Stimulated activated CD8-positive, alpha-beta memory T cell treated with anti-CD3 and anti-CD28 coated beads, Interleukin-15, amount 100 ng/mL, for 4 hours (primary cell): Measurements from ENCODE around the gene NTM.

Source experiments
- DNase-seq, 2 donors: peaks; one replicate each; pipeline ENCODE4 v3.0.0-alpha.2; 2020; ENCODE audit warnings: low read depth in 2 of 2

The NTM gene

DNA sequence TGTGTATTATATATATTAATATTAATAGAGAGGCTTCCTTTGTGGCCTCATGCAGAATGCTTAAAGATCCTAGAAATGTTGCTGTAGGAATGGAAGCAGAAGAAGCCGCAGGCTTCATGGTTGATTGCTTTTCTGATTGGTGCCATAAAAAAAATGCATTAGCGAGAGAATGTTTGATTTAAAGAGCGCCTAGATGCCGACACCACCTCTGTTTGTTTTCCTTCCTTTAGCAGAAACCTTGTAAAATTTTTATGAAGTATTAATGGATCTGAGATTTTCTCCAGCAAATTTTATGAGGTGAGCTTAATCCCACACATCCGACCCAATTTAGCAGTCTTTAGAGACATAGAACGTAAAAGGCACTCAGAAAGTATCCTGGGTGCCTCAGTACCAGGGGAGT is 587.5 kb downstream of the NTM start:
- no peak for DNase-seq

DNA sequence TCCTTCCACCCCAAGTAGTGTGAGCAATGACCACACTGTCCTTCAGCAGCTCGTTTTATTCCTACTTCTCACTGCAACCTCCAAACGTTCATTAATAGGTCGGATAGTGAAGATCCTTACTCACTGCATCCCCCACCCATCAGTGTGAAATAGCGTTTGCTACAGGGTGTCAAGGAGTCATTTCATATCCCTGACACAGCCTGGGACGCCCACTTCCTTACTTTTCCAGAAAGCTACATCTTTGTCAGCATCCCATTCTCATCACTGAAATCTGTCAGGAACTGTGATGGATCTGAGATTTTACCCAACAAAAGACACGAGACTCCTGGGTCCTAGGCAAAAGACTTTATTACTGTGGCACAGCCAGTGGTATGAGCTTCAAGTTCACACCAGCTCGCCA is 592.4 kb downstream of the NTM start:
- DNase-seq = no peak

DNA sequence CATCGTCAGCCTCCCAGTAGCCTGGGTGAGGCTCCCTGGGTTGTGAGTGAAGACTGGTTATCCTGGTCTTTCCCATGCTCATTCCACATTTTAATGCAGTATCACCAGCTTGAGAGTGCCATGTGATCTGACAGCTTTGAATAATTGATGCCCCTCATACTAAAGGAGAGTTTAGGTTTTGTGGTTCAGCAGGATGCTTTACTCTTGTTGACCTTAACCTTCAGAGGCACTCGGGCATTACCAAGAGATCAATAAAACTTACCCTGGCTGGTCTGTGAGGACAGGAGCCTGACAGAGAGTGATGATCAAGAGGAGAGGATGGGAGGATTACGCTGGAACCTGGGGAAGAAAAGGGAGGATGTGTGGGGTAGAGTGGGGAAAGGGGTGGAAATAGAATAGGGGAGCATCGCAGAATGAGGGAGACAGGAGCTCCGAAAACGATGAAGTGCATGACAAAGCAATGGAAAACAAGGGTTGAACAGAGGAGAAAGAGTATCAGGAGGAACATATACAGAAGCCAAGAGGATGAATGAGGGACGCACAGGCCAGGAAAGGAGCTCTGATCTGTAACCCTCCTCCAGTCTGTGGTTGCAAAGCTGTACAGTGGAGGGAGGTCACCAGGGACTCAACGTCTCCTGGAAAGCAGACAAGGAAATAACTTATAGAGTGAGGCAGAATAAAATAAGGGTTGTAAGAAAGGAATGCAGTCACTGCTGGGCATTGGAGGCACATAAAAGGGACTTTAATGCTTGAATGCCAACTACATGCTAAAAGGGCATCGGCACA is 594.5 kb downstream of the NTM start:
- DNase-seq = no peak

DNA sequence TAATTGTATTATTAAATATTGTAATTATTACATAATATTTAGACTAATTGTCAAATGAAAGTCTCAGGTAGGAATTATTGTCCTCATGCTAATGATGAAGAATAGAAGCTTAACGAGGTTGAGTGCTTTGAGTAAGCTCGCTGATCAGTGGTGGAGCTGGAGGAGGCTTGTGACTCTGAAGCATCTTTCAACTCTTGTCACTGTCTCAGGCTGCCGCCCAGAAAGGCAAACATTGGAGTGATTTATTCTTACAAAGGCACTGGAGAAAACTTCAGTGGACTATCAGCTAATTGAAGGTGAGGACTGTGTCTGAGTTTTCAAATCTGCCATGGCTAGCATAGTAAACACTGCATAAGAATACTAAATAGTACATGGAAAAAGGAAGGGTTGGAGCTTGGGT is 595.1 kb downstream of the NTM start:
- no peak for DNase-seq

DNA sequence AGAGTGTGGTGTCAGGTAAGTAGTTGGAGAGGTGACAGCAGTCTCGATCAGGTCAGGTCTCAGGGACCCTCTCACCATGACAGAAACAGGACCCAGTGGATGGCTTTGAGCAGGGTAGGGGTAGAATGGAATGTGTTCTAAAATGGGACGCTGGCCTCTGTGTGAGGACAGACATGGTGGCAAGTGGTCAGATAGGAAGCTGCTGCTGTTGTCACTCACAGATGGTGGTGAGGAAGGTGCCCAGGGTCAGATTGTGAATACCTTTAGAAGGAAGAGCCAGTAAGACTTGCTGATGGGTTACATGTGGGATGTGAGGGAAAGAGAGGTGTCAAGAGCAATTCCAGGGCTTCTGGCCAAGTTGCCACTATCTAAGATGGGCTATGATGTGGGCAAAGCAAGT is 596.3 kb downstream of the NTM start:
- no peak for DNase-seq

DNA sequence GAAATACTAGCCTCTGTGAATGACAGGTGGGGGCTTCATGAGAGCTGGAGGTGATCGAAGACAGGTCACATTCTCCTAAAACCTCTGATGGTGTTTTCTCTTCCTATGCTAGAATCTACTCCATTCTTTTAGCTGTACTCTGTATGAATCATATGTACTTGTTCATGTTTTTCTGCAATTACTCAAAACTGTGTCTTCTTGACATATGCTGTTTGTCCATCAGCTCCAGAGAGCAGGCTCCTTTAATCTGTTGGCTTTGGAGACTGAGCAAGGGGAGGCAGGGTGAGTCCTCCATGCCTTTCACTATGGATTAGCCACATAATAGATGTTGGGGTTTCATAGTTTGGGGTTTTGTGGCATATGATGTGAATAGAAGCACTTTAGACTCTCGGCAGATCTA is 598.8 kb downstream of the NTM start:
- DNase-seq = no peak

DNA sequence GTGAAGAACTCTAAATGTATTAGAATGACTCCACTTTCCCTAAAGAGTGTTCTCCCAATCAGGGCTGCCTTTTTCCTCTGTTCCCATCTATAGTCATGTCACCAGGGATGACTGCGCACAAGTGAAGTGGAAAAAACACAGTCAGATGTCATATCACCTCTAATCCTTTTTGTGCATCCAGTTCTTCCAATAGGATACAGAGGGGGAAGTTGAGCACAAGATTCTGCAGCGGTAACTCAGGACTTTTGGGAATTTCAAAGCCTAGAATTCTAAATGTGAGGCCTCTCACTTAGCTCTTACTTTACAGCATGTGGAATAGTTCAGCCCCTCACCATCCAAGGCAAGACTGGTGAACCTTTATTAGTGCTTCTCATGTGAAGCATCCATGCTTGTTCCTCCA is 602.6 kb downstream of the NTM start:
- no peak for DNase-seq

DNA sequence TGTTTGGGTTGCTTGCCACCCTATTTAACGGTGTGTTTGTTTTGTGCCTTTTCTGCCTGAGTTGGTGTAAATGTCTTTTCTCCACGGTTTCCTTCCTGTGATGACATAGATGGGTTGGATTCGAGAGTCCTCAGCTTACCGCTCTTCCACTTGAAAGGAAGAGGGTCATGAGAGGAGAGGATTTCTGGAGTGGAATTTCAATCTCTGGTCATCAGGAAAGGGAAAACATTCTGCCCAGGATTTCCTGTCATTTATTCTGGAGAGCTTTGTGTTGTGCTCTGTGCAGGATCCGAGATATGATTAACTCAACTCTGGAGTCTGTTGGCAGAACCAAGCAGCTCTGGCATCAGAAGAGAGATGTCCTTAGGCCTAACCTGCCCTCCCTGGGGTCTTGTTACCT is 605.2 kb downstream of the NTM start:
- no peak for DNase-seq

DNA sequence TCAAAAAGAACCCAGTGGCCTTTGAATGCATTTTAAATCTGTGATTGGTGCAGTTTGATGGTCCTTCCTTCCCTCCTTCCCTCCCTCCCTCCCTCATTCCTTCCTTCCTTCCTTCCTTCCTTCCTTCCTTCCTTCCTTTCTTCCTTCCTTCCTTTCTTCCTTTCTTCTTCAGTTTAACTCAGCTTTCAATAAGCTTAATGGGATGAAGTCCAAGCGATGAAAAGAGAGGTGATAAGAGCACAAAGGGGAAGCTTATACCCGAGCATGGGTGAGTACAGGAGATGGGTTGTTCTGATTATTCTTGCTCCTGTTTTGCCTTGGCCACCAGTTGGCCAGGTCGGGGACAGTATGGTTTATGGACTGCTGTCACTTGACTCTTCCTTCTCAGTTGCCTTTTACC is 605.6 kb downstream of the NTM start:
- DNase-seq = no peak

DNA sequence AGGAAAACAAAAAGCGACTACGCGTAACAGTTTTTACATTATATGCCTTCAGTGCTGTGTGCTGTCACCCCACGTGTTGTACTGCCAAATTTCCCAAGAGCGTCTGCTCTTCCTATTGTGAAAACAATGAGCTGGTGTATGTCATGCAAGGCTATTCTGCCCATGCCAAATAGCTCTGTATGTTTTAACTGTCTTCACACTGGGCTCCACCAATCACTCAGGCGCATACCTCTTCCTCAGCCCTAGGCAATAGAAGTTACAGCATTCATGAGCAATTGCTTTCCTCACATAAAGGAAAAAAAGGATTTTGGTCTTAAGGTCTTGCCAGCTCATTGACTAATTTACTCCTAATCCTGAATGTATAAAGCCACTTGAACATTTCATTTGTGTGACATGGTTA is 606.8 kb downstream of the NTM start:
- DNase-seq = no peak

DNA sequence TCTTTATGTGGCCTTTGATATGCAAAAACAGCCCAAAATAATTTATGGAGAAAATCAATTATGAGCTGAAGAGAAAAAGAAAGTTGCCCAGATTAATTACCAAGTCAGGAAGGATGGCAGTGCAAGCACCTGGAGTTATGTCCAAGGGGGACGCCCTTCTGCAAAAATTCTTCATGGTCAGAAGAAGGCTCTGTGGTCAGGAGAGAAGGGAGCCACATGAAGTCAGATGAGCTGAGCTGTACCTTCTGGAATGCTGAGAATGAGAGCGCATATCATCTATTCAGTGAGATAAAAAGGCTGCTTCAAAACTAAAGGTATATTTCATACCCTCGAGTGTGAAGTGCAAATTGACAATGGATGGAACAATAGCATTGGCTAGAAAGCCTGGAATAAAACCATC is 607.4 kb downstream of the NTM start:
- no peak for DNase-seq

DNA sequence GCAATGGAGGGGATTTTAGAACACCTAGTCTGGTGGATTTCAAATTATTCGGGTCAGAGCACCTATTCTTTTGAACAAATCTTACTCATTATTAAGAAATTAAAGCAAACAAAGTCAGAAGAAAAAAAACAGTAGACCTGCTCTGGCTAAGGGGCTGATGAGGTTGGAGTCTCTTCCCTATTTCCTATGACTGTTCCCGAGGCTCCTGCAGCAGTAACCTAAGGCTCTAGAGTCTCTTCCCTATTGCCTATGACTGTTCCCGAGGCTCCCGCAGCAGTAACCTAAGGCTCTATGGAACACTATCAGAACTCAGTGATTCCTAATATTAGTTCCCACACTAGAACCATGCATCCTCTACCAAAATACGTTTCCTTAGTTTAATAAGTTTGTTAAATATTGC is 607.9 kb downstream of the NTM start:
- no peak for DNase-seq

DNA sequence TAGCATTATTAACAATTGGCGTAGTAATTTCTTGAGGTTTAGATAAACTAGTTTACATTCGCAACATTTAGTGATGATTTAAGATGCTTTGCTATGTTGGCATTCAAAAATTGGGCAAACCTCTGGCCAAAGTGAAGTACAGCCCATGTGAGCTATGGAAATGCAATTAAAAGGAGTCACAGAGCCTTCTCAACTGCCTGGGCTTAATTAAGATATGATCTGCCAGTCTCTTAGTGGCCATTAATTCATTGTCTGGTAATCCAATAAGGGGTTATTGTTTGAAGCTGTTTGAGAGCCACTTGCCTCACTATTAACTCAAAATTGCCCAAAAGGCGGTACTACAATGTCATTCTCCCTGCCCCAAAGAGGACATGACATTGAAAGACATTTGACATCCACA is 608.9 kb downstream of the NTM start:
- DNase-seq = no peak

DNA sequence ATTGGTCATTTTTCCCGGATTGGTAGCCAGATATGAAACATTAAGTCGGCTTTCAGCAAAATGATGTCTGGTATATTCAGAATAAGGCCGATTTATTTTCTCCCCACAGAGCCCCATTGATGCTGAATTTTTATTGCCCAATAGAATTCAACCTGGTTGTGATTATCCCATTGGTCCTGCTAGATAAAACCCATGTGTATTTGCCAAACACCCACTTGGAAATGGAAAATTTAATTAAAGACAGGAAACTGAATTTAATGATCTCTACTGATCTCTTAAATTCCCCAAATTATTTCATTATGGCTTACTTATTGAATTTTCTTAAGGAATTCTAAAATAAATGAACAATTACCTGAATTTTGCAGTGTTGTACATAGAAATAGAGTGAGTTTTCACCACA is 609.8 kb downstream of the NTM start:
- no peak for DNase-seq

DNA sequence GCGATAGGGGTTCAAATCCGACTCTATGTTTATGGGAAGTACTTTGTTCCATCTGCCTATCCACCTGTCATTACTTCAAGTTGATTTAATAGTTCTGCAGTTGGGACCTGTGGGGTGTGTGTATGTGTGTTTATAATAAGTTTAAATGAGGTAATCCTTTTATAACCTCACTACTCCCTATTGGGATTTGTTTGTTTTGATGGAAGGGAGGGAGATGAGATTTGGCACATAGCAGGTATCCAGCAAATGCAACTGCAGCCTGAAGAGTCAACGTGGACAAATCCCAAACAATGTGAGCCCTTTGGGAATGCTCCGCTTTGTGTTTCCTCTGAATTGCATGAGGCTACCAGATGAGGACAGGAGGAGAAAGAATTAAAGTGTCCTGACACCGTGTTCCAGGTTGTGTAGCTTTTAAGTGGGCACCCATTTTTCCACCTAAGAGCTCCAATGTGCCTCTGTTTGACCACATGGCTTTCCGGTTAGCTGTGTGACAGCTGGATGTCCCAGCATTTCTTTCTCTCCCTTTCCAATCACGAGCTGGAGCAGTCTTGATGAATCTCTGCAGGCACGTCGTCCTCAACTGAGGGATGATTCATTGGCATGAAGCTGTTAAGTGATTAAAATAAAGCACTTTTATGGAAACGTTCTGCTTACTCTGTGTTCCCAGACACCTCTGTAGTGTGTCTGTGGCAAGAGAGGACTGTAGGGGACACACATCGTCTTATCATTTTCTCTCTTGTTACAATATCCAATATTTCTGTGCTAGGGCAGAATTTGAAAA is 610.7 kb downstream of the NTM start:
- no peak for DNase-seq

DNA sequence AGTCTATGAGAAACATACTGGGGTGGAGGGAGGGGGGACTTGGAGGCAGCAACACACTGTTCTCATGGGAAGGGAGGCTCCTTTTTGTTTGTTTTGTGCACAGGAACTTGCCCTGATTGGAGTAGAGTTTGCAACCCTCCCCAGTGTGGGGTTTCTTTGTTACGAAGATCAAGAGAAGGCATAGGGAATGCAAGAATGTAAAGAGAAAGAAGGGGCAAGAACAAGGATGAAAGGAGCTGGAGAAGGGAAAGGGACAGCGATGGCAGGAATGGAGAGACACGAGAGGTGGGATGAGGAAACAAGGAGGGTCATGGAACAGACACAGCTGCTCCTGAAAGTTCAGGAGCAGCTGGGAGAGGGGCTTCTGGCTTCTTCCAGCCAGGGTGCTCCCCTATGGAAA is 611.7 kb downstream of the NTM start:
- no peak for DNase-seq

DNA sequence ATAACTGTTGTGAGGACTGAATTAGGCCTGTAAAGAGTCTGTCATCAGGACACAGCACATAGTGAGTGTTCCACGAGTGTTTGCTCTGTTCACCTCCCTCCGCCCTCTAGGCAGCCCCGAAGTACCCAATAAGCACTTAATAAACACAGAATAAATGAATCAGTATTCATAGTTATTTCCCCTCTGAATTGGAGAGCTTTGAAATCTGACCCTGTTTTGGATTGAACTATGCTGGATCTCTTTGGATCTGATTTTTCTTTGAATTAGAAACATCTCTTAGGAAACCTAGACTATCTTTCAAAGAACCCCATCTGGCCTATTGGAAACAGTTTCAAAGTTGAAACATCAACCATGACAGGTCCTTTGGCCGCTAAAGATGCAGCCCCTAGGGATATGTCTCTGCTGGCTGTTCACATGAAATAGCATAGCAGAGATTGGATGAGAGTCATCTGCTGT is 615.5 kb downstream of the NTM start:
- no peak for DNase-seq

DNA sequence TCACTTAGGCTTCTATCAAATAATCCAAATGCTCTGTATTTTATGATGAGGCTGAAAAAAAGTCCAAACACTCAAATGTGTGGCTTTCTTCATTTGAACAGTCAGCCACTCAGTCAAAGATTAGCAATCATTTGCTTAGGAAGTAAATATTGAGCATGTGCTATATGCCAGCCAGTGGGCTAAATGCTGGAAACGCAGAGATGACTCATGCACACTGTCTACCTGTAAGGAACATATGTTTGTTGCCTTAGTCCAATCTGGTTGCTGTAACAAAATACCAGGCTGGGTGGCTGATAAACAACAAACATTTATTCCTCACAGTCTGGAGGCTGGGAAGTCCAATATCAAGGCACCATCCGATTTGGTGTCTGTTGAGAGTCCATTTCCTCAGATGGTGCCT is 617.3 kb downstream of the NTM start:
- DNase-seq = no peak

DNA sequence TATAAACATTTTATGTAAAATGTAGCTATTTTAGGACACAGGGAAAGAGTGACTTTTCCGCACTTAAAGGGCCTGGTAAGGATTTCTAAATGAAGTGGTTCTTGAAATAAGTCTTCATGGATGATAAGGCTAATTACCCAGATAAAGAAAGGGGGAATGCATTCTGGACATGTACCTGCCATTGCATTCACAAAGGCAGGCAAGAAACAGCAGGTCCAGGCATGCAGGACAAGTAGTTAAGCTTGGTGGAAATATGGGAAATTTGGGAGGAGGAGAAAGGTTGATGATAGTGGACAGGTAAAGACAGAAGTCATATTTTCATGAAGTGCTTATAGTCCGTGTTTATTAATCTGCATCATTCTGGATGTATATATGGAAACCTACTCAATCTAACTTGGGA is 621.2 kb downstream of the NTM start:
- no peak for DNase-seq

DNA sequence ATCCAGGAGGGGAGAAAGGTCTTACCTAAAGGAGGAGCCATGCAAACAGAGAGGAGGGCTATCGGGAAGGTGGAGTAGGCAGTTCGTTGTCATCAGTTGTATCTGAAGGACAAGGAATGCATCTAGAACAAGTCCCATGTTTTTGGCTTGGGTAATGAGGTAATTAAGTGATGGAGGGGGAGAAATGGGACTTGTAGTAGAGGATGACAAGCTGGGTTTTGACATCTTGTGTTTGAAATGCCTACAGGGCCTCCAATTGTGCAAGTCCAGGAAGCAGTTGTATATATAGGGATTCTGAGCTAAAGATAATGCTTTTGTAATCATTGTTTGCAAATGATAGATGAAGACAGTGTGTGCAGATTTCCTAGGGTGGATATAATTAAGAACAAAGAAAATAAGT is 622.8 kb downstream of the NTM start:
- DNase-seq = no peak

DNA sequence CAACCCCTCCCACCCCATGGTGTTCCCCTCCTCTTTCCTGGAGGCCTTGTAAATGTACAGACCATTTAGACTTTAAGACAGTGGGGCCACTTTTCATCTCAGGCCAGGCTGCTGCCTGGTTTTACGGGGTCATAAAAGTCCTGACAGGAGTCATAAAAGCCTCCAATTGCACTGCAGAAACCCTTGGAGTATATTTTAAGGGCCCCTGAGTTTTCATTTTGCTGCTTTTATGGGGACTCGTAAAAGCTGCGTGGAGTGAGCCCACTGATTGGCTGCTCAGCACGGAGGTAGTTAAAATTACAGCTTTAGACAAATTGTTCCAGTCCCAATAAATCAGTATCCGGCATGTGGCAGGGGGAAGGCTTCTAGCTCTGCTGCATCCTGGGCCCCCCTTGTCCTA is 627.6 kb downstream of the NTM start:
- no peak for DNase-seq

DNA sequence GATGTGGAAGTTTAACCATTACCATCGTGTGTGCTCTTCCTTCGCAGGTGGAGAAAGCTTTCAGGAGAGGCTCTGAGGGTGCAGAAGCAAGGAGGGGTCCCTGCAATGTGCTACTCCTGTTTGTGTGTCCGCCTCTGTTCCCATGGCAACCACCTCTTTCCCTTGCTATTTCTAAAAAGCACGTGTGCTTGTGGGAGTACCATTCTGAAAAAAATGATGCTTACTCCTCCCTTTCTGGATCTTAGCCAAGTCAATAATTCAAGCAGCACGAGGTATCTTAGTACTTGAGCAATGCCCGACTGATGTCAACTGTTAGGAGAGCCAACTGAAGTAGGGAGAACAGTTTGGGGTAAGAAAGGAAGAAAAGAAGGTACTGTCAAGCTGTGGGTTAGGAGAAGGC is 628.7 kb downstream of the NTM start:
- no peak for DNase-seq

DNA sequence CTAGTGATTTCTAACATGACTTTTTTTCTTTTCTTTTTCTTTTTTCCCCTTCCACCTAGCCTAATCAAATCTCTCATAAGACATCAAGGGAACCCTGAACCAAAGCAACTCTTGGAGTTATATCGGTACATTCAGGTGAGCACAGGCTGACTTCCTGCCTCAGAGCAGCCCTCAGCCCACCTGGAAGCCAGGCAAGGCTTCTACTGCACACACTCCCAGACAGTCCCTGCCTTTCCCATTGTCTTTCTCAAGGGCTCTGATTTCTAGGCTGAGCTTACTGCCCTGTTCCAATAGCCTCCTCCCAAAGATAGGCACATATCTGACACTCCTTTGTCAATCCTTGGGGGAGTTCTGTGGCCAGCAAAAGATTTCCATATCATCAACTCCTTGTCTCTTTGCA is 629.5 kb downstream of the NTM start:
- DNase-seq = no peak

DNA sequence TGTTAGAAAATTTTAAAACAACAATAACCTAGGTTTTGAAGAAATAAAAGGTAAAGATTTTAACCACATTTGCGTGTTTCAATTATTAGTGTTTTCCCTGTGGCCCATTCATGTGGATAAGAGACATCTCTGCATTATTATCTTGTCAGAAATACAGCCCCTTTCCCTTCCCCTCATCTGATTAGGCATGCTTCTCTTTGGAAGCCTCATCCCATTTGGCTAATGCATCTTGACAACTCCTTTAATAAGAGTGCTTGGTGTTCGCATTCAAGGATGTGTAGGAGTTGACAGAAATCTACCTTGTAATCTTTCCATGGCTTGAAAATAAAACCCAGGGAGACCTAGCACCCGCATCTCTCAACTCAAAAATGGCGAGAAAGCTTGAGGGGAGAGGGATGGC is 635.5 kb downstream of the NTM start:
- no peak for DNase-seq
